CD4-positive, alpha-beta T cell treated with Interleukin-21 for 1 hour (primary cell): ENCODE measurements around the gene TEX35.

ENCODE experiments used
- DNase-seq: peaks from one replicate; pipeline ENCODE4 v3.0.0-alpha.2; 2020

The TEX35 gene

GRCh38 chr1:178512566-178513277 lies at the start of gene TEX35:
Gene TEX35, plus strand, starts transcription at chr1:178513109. Its CDS starts 80 bp downstream, at chr1:178513189.
- no peak for DNase-seq

GRCh38 chr1:178464141-178464540 lies 48.8 kb upstream of the TEX35 start:
- DNase-seq, result no peak

- DNase-seq, result no peak
Observed at GRCh38 chr1:178464566-178464965, 48.3 kb upstream of the TEX35 start.

- DNase-seq, result no peak
Observed at GRCh38 chr1:178465011-178465410, 47.9 kb upstream of the TEX35 start.

GRCh38 chr1:178467837-178468236 lies 45.1 kb upstream of the TEX35 start:
- DNase-seq, result no peak

- DNase-seq, result no peak
Observed at GRCh38 chr1:178470411-178470960, 42.4 kb upstream of the TEX35 start.

GRCh38 chr1:178472531-178472930 lies 40.4 kb upstream of the TEX35 start:
- DNase-seq, result no peak

GRCh38 chr1:178477373-178477772 lies 35.5 kb upstream of the TEX35 start:
- DNase-seq, result no peak

GRCh38 chr1:178477841-178478240 lies 35.1 kb upstream of the TEX35 start:
- no peak for DNase-seq

GRCh38 chr1:178483251-178483957 lies 29.5 kb upstream of the TEX35 start:
- no peak for DNase-seq

- no peak for DNase-seq
Observed at GRCh38 chr1:178484698-178485225, 28.1 kb upstream of the TEX35 start.

- no peak for DNase-seq
Observed at GRCh38 chr1:178485541-178485981, 27.3 kb upstream of the TEX35 start.

GRCh38 chr1:178486100-178487069 lies 26.5 kb upstream of the TEX35 start:
- no peak for DNase-seq

GRCh38 chr1:178487070-178487615 lies 25.8 kb upstream of the TEX35 start:
- DNase-seq, result no peak

- no peak for DNase-seq
Observed at GRCh38 chr1:178488393-178488792, 24.5 kb upstream of the TEX35 start.

- DNase-seq, result no peak
Observed at GRCh38 chr1:178489399-178489798, 23.5 kb upstream of the TEX35 start.

- no peak for DNase-seq
Observed at GRCh38 chr1:178490136-178490535, 22.8 kb upstream of the TEX35 start.

- no peak for DNase-seq
Observed at GRCh38 chr1:178490967-178491366, 21.9 kb upstream of the TEX35 start.

GRCh38 chr1:178491721-178492120 lies 21.2 kb upstream of the TEX35 start:
- no peak for DNase-seq

- DNase-seq, result no peak
Observed at GRCh38 chr1:178492341-178492740, 20.6 kb upstream of the TEX35 start.

GRCh38 chr1:178493301-178493741 lies 19.6 kb upstream of the TEX35 start:
- DNase-seq, result no peak

- DNase-seq, result no peak
Observed at GRCh38 chr1:178494569-178494971, 18.3 kb upstream of the TEX35 start.
